Activated CD4-positive, alpha-beta T cell treated with anti-CD3 and anti-CD28 coated beads for 4 hours (primary cell): ENCODE results near the gene FBXL19.
"Not testable (repeated sequence)": the region's sequence is repeated elsewhere in the genome, so short reads cannot be mapped to it uniquely, and the experiment has no call there.

Source experiments
- DNase-seq, 2 donors: peaks; one replicate each; pipeline ENCODE4 v3.0.0-alpha.2; 2020

Gene FBXL19

DNA sequence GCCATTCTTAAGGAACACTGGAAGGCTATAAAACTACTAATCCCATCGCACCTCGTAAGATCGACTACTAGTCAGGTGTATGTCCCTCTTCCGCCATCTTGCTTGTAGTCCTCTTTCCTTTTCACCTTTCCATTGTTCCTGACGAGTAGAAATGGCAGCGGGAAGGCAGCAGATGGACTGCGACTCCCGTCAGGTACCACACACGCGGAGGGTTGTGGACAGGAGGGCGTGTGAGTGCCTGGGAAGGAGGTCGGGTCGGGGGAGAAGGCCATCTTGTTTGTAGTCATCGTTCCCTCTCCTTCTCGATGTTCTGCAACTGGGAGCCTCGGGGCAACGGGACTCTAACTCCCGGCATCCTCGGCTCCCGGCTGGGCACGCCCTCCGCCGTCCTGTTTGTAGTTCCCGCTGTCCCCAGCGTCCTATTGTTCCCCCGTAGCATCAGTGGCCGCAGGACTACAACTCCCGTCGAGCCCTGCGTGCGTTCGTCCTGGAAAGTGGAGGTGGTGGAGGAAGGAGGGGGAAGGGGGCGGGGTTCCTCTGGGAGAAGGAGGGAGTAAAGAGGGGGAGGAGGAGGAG, 324 bp upstream of the FBXL19 start:
- DNase-seq: peak; percentile 95 to 96

DNA sequence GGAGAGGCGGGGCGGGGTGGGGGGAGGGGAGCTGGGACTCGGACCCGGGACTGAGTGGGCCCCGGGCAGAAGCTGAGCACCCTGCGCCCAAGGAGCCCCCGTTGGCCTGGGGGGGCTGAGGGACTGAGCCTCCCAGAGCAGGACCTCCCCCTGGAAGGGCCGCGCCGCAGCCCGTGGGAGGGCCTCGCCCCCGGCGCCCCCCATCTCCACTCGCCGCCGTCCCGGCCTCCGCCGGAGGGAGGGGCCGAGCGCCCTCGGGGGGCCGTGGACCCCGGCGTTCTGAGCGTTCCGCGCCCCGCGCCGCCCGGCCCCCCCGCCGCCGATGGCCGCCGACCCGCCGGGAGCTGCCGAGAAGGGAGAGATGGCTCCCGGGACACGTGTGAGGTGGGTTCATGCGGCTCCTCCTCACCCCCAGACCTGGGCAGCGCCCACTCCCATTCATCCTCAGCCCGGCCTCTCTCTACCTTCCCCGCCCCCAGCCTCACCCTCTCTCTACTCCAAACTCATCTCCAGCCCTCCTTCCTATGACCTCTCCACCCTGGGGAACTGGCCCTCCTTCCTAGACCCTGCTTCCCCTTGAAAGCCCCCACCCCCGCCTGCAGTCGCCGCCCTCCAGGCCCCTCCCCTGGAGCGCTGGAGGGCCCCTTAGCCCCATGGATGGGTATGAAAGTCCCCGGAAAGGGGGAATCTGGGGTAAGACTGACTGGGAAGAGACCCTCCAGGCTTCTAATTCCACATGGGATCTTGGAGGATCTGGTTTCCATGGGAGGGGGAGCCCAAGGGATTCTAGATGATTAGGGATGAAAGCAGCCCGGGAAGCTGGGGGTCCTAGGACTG, 922 bp downstream of the FBXL19 start:
- no peak for DNase-seq

DNA sequence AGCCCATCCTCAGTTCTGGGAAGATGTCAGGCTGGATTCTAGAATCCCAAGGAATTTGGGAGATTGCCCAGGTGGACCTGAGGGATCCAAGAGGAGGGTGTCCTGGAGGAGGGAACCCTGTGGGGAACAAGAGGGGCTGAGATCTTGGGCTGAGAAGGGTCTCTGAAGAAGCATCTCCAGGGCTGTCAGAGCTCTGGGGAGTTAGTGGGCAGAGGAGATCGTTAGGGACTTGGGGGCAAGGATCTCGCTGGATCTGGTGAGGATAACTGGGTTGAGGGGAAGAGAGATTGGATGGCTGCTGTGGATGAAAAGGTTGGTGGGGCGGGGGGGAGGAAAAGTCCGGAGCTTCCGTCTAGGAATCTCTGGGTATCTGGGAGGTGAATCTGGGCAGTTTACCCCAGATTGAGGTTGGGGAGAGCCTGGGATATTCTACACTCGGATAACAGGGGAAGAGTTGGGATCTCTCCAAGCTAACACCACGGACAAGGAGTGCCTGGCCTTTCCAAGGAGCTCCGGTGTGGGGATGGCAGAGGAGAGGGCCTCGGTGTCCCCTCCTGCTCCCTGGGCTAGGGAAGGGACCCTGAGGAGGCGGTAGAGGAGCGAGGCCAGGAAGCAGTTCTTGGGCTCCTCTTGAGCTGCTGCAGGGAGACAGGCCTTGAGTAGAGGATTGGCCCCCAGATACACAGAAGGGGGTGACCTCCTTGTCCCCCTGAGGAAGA, 1.7 kb downstream of the FBXL19 start:
- DNase-seq: no peak

DNA sequence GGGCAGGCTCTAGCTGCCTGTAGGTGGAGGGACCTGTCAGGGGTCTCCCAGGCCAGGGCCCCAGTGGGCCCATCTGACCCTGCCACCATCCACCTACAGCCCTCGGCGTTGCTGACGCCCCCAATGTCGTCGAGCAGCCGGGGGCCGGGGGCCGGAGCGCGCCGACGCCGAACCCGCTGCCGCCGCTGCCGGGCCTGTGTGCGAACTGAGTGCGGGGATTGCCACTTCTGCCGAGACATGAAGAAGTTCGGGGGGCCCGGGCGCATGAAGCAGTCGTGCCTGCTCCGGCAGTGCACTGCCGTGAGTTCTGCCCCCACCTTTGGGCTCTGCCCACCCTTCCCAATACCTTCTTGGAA, 2.2 kb downstream of the FBXL19 start:
- DNase-seq: no peak

DNA sequence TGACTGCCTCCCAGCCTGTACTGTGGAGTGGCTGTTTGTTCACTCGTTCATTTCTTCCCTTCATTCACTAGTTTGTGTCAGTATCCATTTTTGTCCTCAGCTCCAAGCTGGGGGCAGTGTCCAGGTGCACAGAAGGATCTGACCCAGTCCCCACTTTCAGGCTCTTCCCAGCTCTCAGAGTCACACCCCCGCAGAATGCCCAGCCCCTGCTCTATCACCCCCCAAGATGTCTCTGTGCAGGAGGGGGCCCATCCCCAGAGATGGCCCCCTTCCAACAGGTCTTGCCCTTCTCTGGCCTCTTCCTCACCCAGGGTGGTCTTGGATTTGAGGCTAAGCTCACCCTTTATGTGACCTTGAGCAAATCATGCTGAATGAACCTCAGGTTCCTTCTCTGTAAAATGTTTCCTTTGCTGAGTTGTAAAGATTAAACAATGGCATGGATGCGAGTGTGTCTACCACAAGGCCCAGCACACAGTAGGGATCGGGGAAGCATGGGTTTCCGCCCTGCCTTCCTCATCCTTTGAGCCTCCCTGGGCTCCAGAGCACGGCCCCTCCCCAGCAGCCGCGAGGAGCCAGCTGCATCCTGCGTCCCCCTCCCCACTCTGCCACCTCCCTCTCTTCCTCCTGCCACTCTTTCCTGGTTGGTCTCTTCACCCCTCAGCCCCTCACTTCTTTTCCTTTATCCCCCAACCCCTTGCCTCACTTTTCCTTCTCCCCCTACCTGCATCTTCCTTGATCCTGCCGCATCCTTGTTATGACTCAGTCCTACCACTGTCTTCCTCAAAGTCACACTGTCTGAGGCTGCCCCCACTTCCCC, 2.8 kb downstream of the FBXL19 start:
- DNase-seq: no peak

DNA sequence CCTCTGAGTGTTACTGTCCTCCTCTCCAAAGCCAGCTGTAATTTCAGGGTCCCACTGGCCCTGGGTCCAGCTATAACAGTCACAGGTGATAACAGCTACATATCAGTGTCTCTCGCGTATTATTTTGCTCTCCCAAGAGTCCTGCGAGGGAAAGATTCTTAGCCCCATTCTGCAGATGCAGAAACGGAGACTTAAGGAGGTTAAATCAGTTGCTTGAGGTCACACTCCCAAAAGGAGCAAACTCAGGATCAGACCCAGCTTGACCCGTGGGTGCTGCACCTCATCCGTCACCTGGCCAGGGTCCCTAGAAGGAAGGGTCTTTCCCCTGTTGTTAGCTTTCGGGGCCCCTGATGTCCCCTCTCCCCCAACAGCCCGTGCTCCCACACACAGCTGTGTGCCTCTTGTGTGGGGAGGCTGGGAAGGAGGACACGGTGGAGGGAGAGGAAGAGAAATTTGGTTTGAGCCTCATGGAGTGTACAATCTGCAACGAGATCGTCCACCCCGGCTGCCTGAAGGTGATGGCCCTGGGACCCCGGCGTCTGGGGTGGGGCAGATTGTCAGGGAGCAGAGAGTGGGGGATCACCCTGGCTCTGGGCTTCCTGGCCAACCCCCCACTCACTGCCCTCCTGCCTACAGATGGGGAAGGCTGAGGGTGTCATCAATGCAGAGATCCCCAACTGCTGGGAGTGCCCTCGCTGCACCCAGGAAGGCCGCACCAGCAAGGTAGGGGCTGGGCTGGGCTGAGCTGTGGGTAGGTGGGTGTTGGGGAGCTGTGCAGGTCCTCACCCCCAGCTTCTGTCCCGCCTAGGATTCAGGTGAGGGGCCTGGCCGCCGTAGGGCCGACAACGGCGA, 3.8 kb downstream of the FBXL19 start:
- DNase-seq: no peak

DNA sequence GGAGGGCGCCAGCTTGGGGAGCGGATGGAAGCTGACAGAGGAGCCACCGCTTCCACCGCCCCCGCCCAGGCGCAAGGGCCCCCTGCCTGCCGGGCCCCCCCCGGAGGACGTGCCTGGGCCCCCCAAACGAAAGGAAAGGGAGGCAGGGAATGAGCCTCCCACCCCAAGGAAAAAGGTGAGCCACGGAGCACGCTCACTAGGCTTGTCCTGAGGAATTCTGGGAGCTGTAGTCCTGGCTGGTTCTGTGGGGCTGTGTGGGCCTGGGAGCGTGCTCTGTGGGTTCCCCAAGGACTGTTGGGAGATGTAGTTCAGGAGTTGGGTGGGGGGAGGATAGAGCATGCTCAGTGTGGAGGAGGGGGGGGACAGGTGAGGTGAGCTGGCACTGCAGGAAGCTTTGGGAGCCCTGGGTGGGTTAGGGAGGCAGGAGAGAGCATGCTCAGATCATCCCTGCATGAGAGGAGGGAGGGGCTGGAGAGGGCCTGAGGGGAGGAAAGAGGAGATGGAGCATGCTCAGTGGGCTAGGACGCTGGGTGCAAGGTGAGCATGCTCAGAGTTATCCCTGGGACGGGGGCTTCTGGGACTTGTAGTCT, 4.5 kb downstream of the FBXL19 start:
- DNase-seq: peak in 1 of 2 donors; percentile 26

DNA sequence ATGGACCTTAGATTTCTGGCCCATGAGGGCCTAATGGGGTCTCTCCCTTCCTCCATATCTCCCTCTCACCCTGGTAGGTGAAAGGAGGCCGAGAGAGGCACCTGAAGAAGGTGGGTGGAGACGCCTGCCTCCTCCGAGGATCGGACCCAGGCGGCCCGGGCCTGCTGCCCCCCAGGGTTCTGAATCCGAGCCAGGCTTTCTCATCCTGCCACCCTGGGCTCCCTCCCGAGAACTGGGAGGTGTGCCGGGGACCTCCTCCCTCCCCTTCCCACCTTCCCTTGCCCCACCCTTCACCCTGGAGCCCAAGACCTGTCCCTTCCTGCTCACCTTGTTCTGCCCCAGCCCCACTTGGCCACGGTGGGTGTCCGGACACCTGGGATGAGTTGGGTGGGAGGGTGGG, 5.0 kb downstream of the FBXL19 start:
- no peak for DNase-seq

DNA sequence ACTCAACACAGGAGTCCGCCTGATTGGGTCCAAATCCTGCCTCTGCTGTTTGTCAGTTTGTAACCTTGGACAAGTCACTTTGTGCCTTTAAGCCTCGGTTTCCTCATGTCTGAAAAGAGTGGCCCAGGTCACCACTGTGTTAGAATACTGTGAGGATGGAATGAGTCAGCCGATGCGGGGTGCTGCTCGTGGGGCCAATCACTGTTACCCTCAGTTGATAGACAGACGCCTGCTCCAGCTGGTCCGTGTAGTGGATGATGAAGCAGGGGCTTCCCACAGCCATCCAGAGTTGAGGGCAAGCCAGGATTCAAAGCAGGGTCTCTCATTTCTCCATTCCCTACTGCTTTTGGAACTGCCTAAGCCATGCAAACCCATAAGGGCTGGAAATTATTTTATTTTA, 5.8 kb downstream of the FBXL19 start:
- DNase-seq: no peak

DNA sequence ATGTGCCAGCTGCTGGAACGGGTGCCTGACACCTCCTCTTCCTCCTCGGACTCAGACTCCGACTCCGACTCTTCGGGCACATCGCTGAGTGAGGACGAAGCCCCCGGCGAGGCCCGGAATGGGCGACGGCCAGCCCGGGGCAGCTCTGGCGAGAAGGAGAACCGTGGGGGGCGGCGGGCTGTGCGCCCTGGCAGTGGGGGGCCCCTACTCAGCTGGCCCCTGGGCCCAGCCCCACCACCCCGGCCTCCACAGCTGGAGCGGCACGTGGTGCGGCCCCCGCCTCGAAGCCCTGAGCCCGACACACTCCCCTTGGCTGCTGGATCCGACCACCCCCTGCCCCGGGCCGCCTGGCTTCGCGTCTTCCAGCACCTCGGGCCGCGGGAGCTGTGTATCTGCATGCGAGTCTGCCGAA, 6.8 kb downstream of the FBXL19 start:
- DNase-seq: no peak

DNA sequence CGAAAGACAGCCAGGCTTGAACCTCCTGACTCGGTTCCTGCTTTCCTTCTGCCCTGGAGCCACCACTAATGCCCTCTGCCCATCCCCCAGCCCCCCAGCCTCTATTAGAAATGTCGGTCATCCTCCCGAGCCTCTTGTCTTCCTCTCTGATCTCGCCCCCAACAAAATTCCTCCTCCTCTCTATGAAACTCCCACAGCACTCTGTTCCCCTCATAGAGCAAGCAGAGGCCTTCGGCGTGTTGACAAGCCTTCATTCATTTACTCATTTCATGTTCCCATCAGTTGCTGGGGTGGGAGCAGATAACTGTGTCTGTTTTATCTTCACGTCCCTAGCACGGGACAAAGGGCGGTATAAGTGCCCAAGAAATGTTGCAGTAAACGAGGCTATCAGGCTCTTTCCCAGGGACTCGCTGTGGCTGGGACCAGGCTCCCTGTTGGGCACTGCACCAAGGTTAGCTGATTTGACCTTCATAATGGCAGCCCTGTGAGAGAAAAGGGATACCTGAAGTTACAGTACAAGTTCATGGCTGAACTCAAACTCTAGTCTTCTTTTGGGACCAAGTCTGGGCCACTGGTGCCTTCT, 7.8 kb downstream of the FBXL19 start:
- DNase-seq: no peak

DNA sequence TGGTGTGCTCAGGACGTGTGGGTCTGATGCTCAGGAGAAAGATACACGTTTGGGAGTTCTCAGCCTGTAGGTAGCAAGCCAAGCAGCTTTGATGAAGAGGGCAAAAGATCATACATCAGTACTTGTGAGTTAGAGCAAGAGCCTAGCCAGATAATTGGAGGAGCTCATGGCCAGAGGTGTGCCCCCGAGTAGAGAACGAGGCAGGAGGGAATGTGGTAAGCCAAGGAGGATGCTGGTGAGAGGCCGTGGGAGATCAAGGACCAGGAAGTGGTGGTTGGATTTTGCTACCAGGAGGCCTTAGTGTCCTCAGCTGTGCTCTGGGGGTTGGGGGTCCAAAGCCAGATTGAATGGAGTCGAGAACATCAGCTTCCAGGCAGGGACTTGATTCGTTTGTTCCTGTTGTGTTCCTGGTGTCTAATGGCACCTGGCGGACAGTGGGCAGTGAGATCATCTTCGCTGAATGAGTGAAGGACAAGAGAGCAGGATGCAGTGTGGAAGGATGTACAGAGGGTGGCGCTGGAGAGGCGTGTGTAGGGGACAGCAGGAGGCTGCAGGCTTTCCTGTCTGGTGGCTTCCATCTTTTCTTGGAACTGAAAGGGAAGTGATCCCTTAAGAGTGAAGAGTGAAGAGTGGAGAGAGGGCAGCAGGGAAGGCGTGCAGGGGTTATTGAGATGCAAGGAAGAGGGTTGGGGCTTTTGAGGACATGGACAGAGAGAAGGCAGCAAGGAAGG, 11.6 kb downstream of the FBXL19 start:
- no peak for DNase-seq

DNA sequence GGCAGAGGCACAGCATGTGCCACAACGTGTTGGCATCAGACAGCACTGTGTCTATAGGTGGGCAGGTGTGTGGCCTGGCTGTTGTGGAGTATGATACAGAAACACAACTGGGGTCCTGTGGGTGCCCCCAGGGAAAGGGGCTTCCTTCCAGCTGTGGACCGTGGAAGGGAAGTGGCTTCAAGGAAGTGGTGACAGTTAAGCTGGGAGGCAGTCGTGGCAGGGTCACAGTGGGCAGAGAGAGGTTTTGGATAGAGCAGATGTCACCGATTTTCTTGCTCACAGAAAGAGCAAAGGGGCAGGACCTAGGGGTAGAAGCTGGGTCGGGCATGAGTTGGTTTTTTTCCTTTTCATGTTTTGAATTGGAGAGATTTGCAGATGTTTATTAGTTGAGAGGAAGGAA, 14.3 kb downstream of the FBXL19 start:
- no peak for DNase-seq

DNA sequence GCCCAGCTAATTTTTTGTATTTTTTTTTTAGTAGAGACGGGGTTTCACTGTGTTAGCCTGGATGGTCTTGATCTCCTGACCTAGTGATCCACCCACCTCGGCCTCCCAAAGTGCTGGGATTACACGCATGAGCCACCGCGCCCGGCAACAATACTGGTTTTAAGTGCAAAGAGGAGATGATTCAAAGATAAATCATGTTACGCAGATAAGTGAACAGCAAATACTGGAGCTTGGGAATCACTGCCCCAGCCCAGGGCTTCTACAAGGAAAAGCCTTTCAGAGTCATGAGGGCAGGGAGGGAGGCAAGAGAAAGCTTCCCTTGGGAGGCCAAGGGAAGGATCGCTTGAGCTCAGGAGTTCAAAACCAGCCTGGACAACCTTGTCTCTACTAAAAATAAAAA, 16.2 kb downstream of the FBXL19 start:
- DNase-seq: not testable (repeated sequence)

DNA sequence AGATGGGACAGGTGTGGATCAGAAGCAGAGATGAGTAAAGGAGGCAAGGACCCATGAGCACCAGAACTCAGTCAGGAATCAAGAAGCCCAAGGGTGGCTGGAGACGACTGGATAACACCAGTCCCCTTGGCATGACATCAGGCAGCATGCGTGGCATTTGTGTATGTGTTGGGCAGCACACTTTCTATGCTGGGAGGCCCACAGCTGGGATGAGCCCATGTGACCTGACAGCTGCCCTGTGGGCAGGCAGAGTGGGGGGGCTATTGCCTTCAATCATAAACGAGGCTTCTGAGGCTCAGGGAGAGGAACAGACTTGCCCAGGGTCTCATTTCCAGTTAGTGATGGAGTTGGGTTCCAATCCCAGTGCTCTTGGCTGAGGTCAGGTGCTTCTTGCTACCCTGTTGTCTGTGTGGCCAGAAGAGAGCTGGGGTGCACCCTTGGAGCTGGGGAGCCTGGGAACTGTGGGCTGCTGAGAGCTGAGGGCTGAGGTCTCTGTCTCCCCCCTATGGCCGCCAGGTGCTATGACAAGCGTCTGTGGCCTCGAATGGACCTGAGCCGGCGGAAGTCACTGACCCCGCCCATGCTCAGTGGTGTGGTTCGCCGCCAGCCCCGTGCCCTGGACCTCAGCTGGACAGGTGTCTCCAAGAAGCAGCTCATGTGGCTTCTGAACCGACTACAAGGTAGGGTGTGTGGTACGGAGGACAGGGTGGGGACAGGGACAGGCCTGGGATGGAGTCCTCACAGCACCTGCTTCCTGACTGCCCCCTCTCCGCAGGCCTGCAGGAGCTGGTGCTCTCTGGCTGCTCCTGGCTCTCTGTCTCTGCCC, 18.4 kb downstream of the FBXL19 start:
- peak; percentile 57 to 59 for DNase-seq

DNA sequence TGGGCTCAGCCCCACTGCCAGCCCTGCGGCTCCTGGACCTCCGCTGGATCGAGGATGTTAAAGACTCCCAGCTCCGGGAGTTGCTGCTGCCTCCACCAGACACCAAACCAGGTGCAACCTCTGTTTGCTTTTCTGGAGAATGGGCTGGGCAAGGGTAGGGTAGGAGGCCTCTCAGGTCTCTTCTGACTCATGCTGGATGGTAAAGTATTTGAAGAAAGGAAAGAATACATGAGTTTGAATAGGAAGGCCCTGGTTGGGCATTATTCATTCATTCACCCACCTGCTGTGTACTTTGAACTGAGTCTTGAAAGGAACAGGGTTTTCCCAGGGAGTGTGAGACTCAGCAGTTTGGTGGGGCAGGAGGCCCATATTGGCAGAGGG, 19.0 kb downstream of the FBXL19 start:
- DNase-seq: no peak

DNA sequence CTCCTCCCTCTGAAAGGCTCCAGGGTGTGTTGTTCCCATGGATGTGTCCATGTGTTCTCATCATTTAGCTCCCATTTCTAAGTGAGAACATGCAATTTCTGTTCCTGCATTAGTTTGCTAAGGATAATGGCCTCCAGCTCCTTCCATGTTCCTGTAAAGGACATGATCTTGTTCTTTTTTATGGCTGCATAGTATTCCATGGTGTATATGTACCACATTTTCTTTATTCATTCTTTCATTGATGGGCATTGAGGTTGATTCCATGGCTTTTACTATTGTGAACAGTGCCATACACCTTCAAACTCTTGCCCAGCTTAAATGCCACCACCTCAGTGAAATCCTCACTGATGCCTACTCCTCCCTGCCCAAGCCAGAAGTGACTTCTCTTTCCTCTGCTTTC, 21.0 kb downstream of the FBXL19 start:
- DNase-seq: no peak

DNA sequence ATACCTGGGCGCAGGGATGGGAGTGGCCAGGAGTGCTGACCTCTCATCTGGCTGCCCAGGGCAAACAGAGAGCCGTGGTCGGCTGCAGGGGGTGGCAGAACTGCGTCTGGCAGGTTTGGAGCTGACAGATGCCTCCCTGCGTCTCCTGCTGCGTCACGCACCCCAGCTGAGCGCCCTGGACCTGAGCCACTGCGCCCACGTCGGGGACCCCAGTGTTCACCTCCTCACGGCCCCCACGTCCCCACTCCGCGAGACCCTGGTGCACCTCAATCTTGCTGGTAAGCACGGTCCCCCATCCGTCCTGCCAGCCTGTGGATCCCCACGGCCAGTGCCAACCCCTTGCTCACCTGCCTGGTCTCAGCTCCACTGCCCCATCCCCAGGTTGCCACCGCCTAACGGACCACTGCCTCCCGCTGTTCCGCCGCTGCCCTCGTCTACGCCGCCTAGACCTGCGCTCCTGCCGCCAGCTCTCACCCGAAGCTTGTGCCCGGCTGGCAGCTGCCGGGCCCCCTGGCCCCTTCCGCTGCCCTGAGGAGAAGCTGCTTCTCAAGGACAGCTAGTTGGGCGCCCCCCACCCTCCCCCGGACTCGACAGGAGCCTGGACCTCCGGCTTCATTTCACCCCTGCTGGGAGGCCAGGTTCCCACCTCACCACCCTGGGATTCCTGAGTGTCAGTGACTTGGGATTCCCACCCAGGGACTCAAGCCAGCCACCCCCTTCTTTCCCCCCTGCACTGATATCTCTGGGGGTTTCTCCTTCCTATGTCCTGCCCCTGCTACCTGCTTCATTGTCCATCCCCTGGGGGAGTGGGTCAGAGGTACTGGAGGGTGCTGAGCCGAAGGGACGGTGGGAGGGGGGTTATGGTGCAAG, 23.5 kb downstream of the FBXL19 start:
- DNase-seq: no peak

DNA sequence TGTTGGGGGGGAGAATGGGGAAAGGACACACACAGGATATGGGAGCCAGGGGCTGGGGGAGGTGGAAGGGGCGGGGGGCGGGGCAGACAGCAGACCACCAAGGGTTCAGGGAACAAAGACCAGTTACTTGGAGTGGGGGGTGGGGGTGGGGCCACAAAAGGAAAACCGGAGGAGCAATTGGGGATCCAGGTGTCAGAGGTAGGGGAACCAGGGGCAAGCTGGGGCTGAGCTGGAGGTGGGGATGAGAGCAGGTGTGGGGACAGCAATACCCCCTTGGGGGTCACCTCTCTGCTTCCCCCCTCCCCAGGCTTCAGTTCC, 24.1 kb downstream of the FBXL19 start:
- no peak for DNase-seq
